LNCAP (cell line): ENCODE data around the gene VWA5B1.

Experiments used
- TF ChIP-seq, protein P1 (sequence below): fragments of 450-650 bp; IDR thresholded peaks from 2 replicates; pipeline ENCODE4 v1.5.1; 2017; ENCODE audit warnings: mild to moderate bottlenecking

Gene VWA5B1

DNA sequence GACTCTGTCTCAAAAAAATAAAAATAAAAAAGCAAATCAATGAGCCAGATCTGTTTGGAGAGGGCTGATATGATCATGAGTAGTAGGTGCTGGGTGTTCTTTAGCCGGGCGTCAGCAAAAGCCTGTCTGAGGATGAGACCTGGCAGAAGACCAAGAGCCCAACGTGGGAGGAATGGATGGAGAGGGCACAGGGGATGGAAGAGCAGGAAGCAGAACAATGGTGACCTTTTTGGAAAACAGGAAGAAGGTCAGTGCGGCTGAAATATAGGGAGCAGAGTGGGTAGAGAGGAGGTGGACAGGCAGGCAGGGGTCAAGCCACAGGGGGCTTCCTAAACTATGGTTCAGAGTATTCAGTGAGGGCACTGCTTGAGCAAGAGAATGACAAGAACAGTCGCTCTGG, 30.9 kb downstream of the VWA5B1 start:
- TF ChIP-seq, protein P1, sequence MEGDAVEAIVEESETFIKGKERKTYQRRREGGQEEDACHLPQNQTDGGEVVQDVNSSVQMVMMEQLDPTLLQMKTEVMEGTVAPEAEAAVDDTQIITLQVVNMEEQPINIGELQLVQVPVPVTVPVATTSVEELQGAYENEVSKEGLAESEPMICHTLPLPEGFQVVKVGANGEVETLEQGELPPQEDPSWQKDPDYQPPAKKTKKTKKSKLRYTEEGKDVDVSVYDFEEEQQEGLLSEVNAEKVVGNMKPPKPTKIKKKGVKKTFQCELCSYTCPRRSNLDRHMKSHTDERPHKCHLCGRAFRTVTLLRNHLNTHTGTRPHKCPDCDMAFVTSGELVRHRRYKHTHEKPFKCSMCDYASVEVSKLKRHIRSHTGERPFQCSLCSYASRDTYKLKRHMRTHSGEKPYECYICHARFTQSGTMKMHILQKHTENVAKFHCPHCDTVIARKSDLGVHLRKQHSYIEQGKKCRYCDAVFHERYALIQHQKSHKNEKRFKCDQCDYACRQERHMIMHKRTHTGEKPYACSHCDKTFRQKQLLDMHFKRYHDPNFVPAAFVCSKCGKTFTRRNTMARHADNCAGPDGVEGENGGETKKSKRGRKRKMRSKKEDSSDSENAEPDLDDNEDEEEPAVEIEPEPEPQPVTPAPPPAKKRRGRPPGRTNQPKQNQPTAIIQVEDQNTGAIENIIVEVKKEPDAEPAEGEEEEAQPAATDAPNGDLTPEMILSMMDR = no peak

DNA sequence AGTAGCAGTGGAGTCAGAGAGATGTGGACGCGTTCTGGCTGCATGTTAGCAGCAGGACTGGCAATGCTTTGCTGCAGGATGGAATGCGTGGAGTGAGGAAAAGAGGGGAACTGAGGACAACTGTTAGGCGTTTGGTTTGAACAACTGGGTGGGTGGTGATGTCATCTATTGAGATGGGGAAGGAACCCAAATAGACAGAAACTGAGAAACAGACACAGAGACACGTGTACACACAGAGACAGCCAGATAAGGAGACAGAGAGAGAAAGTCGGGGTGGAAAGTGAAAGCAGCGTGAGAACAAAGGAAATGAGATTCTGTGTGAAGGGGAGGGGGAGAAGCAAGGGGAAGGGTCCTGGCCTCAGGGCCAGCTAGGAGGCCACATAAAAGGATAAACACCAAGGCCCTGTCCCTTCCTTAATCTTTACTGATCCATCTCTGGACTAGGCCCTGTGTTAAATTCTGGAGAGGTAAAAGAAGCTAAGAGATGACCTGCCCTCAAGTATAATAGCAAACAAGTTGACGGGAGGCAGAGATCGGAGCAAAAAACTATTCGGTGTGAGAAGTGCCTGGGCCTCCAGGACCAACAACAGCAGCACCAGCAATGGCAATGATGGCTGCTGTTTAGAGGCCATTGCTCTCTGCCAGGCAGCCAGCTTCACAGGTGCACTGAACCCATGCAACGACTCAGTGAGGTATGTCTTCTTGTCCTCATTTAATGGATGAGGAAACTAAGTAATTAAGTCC, 31.6 kb downstream of the VWA5B1 start:
- TF ChIP-seq, protein P1 = no peak

DNA sequence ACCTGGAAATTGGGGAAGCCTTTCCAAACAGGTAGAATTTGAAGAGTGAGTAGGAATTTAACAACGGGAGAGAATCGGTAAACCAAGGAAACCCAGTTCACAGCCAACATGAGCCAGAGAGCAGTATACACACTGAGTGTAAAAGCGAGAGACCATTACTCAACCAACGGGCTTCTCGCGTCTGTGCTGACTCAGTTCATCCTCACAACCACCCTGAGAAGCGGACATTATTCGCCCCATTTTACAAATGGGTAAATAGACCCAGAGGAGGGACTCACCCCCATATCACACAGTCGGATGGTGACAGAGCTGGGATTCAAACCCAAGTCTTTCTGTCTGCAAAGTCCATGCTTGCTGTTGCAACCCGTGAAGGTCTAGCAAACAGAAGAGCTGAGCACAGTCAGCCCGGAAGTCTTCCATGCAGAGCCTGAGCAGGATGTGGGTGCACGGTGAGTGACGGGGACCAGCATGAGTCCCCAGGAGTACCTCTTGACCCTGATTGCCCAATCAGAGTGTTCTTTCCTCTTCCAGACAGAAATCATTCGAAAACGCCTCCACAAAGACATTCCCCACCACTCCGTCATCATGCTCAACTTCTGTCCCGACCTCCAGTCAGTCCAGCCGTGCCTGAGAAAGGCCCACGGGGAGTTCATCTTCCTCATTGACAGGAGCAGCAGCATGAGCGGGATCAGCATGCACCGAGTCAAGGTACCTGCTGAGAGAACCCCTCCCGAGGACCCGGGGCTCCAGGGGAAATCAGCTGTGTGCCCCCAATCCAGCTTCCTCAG, 32.3 kb downstream of the VWA5B1 start:
- TF ChIP-seq, protein P1 = no peak

DNA sequence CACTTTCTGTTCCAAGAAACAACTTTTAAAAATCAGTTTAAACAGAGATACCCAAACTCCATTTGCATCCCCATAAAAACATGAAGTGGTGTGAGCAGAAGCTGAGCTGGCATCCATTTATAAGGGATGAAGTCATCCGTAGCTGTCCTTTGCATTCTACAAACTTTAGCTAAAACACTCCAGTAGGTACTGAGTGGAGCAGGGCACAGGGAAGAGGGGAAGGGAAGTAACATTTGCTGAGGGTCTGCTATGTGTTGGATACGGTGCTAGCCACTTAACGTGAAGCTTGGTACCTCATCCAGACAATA, 32.9 kb downstream of the VWA5B1 start:
- TF ChIP-seq, protein P1 = no peak

DNA sequence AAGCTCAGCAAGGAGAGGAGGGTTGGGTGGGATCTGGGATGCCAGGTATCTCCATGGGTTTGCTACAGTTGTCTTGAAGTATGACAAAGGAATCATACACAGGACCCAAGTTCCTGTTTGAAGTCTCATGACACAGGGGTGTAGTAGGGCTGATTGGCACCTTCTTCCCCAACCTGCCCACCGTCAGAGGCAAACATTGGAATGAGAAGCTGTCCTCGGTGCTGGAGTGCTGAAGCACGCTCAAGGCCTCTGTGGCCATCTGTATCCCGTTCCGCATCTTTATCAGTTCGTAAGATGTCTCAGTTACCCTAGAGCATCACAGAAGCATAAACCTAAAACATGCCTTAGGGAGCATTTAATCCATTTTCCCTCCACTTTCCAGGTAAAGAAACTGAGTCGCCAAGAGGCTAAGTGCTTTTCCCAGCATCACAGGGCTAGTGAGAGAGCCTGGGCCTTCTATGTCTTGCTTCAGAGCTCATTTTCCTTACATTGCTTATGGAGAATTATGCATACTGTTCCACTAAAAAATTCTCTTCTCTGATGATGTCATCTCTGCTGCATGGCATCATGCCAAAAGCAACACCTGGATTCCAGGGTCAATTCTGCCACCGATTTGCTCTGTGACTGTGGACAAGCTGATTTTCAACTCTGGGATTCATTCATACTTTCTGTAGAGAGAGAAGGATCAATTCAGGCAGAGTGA, 34.2 kb downstream of the VWA5B1 start:
- TF ChIP-seq, protein P1 = no peak

DNA sequence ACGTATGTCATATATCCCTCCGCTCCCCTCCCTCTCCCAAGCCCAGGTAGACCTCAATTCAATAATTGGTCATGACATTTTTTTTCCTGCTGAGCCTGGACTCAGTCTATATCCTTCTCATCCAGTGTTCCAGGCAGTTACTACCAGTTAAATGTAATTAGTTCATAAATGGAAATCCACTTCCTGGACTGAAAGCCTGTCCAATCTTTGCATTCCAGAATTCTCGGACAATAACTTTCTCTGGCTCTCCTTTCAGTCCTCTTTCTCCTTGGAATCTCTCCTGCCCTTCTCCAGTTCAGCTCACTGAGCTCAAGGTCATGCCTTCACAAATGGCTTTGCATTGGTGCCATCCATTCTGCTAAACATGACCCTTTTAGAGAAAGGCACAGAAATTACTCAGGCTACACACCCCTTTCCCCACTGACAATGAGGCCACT, 34.8 kb downstream of the VWA5B1 start:
- TF ChIP-seq, protein P1 = no peak

DNA sequence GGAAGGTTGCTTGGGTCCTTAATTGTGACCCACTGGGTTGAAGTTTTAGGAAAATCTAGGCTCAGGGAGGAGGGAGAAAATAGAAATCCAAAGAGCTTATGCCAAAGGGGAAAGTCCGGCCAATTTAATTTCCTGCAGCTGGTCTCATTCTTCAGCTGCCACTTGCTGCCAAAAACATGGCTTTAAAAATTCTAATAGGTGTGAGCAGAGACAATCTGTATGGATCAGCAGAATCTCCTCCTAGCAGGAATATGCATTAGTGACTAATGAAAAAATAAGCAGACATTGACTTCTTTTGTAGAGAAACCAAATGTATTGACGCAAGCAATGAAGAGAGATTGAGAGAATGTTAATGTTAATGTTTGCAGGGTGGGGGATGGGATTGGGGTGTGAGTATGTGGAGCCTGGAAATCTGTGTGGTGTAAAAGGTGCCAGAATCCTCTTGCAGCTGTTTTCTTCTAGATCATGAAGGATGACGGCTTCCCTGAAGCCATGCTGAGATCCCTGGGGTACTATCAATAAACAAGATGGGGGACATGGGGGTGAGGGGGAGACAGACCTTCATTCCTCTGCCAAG, 35.3 kb downstream of the VWA5B1 start:
- TF ChIP-seq, protein P1 = no peak
